Gastrocnemius medialis (tissue), 4 donors: ENCODE measurements around the gene IL1R1.

Source experiments
- POLR2A ChIP-seq, 2 donors: fragments of 450-650 bp; IDR thresholded peaks; one replicate each; pipeline ENCODE4 v1.6.1; 2017; ENCODE audit warnings: antibody characterized with exemption in 2 of 2, mild to moderate bottlenecking in 2 of 2, moderate library complexity in 2 of 2
- TF ChIP-seq, protein P1 (sequence below), 5 experiments: fragments of 450-650 bp in 3 of 5; fragments of 200-600 bp in 2 of 5; sonication (generic) in 2 of 5; IDR thresholded peaks in 4 of 5; conservative IDR thresholded peaks in 1 of 5; 1 replicate in 4 of 5; 2 replicates in 1 of 5; pipeline ENCODE4 v1.5.1; 2016 to 2019; ENCODE audit warnings: antibody characterized with exemption in 5 of 5, mild to moderate bottlenecking in 3 of 5, moderate library complexity in 3 of 5

DNA sequence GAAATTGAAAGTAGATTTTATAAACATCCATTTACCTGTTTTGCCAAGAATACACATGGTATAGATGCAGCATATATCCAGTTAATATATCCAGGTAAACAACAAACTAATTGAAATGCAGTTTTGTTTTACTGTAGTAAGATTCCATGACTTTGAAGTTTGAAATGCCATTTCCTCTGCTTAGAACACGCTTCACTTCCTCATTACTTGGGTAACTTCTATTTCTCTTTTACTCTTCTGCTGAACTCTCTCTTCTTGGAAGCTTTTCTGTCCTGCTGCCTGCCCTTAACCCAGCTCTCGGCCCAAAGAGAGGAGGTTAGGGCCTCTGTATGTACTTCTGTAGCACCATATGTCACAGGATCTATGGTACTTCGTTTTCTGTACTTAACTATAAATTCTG lies 30.2 kb downstream of the IL1R1 start:
- TF ChIP-seq, protein P1, sequence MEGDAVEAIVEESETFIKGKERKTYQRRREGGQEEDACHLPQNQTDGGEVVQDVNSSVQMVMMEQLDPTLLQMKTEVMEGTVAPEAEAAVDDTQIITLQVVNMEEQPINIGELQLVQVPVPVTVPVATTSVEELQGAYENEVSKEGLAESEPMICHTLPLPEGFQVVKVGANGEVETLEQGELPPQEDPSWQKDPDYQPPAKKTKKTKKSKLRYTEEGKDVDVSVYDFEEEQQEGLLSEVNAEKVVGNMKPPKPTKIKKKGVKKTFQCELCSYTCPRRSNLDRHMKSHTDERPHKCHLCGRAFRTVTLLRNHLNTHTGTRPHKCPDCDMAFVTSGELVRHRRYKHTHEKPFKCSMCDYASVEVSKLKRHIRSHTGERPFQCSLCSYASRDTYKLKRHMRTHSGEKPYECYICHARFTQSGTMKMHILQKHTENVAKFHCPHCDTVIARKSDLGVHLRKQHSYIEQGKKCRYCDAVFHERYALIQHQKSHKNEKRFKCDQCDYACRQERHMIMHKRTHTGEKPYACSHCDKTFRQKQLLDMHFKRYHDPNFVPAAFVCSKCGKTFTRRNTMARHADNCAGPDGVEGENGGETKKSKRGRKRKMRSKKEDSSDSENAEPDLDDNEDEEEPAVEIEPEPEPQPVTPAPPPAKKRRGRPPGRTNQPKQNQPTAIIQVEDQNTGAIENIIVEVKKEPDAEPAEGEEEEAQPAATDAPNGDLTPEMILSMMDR (IDR thresholded peaks at IDR 0.05 in 4 of 5, conservative IDR thresholded peaks at IDR 0.05 in 1 of 5): no peak
- TF ChIP-seq POLR2A (IDR thresholded peaks at IDR 0.05): no peak
